Nephron progenitor cell (in vitro differentiated cells): ENCODE measurements around the gene DLG1.

Experiments
- DNase-seq: peaks from one replicate; pipeline ENCODE4 v3.0.0; 2021
- H3K27ac Mint-ChIP-seq: 2 replicates; pipeline ENCODE4 v1.8.0; 2021; ENCODE audit warnings: mild to moderate bottlenecking, moderate library complexity, mixed read lengths
- H3K27me3 Mint-ChIP-seq: 2 replicates; pipeline ENCODE4 v1.8.0; 2021; ENCODE audit warnings: mild to moderate bottlenecking, low read depth, mixed read lengths; ENCODE audit not compliant: poor library complexity
- H3K36me3 Mint-ChIP-seq: 2 replicates; pipeline ENCODE4 v1.8.0; 2021; ENCODE audit warnings: low read depth, mixed read lengths
- H3K4me1 Mint-ChIP-seq: 2 replicates; pipeline ENCODE4 v1.8.0; 2021; ENCODE audit warnings: mixed read lengths
- H3K4me3 Mint-ChIP-seq: 2 replicates; pipeline ENCODE4 v1.8.0; 2021; ENCODE audit warnings: mild to moderate bottlenecking, moderate library complexity, mixed read lengths
- H3K9me3 Mint-ChIP-seq: 2 replicates; pipeline ENCODE4 v1.8.0; 2021; ENCODE audit warnings: mild to moderate bottlenecking, moderate library complexity, mixed read lengths
- TF ChIP-seq, protein P1 (sequence below): fragments of 200-600 bp; sonication (generic); IDR thresholded peaks from 2 replicates; pipeline ENCODE4 v1.5.0; 2021; ENCODE audit warnings: antibody characterized with exemption

The DLG1 gene

GRCh38 chr3:197269024-197269423 is 29.4 kb downstream of the DLG1 start:
- no peak for DNase-seq
- Mint-ChIP-seq H3K4me1 (peaks cover 44% of the 10 kb centered on the region), H3K27me3 (no peaks in the 10 kb centered on the region), H3K9me3 (peaks cover 4% of the 10 kb centered on the region), H3K4me3 (no peak overlapping the region), H3K27ac (no peak overlapping the region), H3K36me3 (peaks cover 61% of the 10 kb centered on the region)
- TF ChIP-seq, protein P1, sequence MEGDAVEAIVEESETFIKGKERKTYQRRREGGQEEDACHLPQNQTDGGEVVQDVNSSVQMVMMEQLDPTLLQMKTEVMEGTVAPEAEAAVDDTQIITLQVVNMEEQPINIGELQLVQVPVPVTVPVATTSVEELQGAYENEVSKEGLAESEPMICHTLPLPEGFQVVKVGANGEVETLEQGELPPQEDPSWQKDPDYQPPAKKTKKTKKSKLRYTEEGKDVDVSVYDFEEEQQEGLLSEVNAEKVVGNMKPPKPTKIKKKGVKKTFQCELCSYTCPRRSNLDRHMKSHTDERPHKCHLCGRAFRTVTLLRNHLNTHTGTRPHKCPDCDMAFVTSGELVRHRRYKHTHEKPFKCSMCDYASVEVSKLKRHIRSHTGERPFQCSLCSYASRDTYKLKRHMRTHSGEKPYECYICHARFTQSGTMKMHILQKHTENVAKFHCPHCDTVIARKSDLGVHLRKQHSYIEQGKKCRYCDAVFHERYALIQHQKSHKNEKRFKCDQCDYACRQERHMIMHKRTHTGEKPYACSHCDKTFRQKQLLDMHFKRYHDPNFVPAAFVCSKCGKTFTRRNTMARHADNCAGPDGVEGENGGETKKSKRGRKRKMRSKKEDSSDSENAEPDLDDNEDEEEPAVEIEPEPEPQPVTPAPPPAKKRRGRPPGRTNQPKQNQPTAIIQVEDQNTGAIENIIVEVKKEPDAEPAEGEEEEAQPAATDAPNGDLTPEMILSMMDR: no peak

- Mint-ChIP-seq H3K4me1 (peaks cover 40% of the 10 kb centered on the region), H3K4me3 (no peak overlapping the region), H3K36me3 (peaks cover 61% of the 10 kb centered on the region), H3K27ac (no peak overlapping the region), H3K27me3 (no peaks in the 10 kb centered on the region), H3K9me3 (peaks cover 4% of the 10 kb centered on the region)
- DNase-seq: no peak
- TF ChIP-seq, protein P1: no peak
These were observed 30.1 kb downstream of the DLG1 start for GRCh38 chr3:197268294-197268693.

- peaks cover 74% of the 10 kb centered on the region for H3K36me3 Mint-ChIP-seq
These were observed 32.1 kb downstream of the DLG1 start for GRCh38 chr3:197266331-197266730.

GRCh38 chr3:197262709-197263108 is 35.7 kb downstream of the DLG1 start:
- H3K4me1 Mint-ChIP-seq: peaks cover 42% of the 10 kb centered on the region
- no peak overlapping the region for H3K27ac Mint-ChIP-seq
- no peak for DNase-seq
- TF ChIP-seq, protein P1: no peak
- no peaks in the 10 kb centered on the region for H3K27me3 Mint-ChIP-seq
- peaks cover 63% of the 10 kb centered on the region for H3K36me3 Mint-ChIP-seq
- H3K4me3 Mint-ChIP-seq: no peak overlapping the region
- H3K9me3 Mint-ChIP-seq: peaks cover 4% of the 10 kb centered on the region

More at GRCh38 chr3:197266331-197266730, 32.1 kb downstream of the DLG1 start:
- H3K4me1 Mint-ChIP-seq: peaks cover 24% of the 10 kb centered on the region
- peaks cover 4% of the 10 kb centered on the region for H3K9me3 Mint-ChIP-seq
- DNase-seq: no peak
- H3K27ac Mint-ChIP-seq: no peak overlapping the region
- TF ChIP-seq, protein P1: no peak
- H3K27me3 Mint-ChIP-seq: no peaks in the 10 kb centered on the region
- H3K4me3 Mint-ChIP-seq: no peak overlapping the region

GRCh38 chr3:197261164-197261509 is 37.3 kb downstream of the DLG1 start:
- no peak for DNase-seq

More at GRCh38 chr3:197261164-197261509, 37.3 kb downstream of the DLG1 start:
- Mint-ChIP-seq H3K4me3 (no peak overlapping the region), H3K27me3 (no peaks in the 10 kb centered on the region), H3K4me1 (peaks cover 56% of the 10 kb centered on the region), H3K27ac (peak overlapping the region; percentile 30), H3K9me3 (peaks cover 3% of the 10 kb centered on the region), H3K36me3 (peaks cover 47% of the 10 kb centered on the region)
- TF ChIP-seq, protein P1: no peak
